ENCODE data around the gene RAVER2. TPM values are rescaled to one million over a fixed set of nuclear protein-coding genes. Genes with fewer than 3 reads are reported as not detected.

RAVER2 gene
- total and polyA plus RNA-seq, 2 donors (not counting 3 experiments of a cell fraction or from before 2014, with no cell fraction given): 6.0 to 13.9 TPM

DNA sequence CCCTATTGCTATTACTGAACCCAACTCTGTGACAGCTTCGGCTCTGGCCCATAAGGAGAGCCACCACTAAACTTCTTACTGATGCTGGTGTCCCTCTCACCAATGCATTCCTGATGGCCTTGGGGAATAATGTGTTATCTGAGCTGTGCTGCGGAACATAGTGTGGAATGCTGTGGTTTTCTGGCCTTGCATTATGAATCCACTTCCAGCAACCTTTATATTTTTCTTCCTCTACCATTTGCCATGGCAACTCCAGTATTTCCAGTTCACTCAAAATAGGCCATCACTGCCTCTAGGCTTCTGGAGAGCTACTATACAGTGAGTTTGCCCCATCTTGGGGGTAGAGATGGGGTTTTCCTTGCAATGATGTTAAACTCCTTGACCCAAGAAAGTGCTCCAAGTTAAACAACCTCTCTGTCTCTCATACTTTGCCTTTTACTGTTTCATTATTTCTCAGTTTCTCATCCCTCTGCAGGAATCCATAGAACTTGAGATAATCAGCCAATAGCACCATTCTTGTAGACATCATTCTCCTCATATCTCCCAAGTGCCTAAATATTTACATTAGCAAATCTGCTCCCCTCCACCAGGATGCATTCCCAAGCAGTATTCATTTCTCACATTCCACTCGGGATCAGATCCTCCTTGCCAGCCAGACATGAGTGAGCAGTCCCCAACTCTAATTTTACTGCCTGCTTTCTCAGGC lies 11.1 kb upstream of the RAVER2 start:
- dilution Hi-C loops (cut with MboI; ENCODE audit: extremely low pct_ligation_motif_present, low sequenced_read_pairs): no loop called here
- no TSS peak for BruUV-seq (replicated peaks)
- H2AFZ ChIP-seq (ENCODE audit: low read depth, low read length): no peak overlapping the region

More for the DNA sequence above, 11.1 kb upstream of the RAVER2 start:
- H3K79me2 ChIP-seq (ENCODE audit: control insufficient read depth, insufficient read depth, low read length): no peaks in the 10 kb centered on the region
- no peaks in the 10 kb centered on the region for H3K36me3 ChIP-seq (ENCODE audit: control insufficient read depth in 2 of 2, extremely low read depth in 1 of 2, insufficient read depth in 2 of 2, low read length in 2 of 2)
- CTCF ChIA-PET: no interaction called here
- H3K4me1 ChIP-seq (ENCODE audit: control insufficient read depth, extremely low read depth, insufficient read depth, low read length): no peaks in the 10 kb centered on the region
- H3K27me3 ChIP-seq (ENCODE audit: control insufficient read depth in 2 of 2, insufficient read depth in 2 of 2, low read length in 2 of 2): peaks cover 0 to 1% of the 10 kb centered on the region in 2 experiments
- H3K4me3 ChIP-seq (replicated peaks in 1 of 3; ENCODE audit: insufficient read depth in 1 of 3, low read depth in 1 of 3, low read length in 3 of 3): no peak overlapping the region
- no peak overlapping the region for H3K4me2 ChIP-seq (ENCODE audit: insufficient read depth, low read length)
- no peak overlapping the region for H3K9ac ChIP-seq (replicated peaks; ENCODE audit: extremely low read depth, insufficient read depth, low read length)
- intact Hi-C loops (cut with micrococcal nuclease): no loop called here
- no peaks in the 10 kb centered on the region for H3K9me3 ChIP-seq (replicated peaks; ENCODE audit: control insufficient read depth, insufficient read depth, low read length)
- no peak overlapping the region for H3K27ac ChIP-seq (ENCODE audit: insufficient read depth, low read depth, low read length)
- TF ChIP-seq POLR2A (IDR thresholded peaks at IDR 0.05; ENCODE audit: low read depth, low read length): no peak
- no peak for TF ChIP-seq JUN (IDR thresholded peaks at IDR 0.05; ENCODE audit: borderline replicate concordance, insufficient read depth, insufficient read length, low read depth)
- TF ChIP-seq GATA2 (IDR thresholded peaks at IDR 0.05; ENCODE audit: insufficient read depth, insufficient read length, low read depth, low read length): no peak
- TF ChIP-seq EZH2 (IDR thresholded peaks at IDR 0.05; ENCODE audit: borderline replicate concordance, low read depth, low read length, severe bottlenecking): no peak
- no peak for TF ChIP-seq MYC (IDR thresholded peaks at IDR 0.05; ENCODE audit: low read depth, low read length)
- TF ChIP-seq, protein P1, sequence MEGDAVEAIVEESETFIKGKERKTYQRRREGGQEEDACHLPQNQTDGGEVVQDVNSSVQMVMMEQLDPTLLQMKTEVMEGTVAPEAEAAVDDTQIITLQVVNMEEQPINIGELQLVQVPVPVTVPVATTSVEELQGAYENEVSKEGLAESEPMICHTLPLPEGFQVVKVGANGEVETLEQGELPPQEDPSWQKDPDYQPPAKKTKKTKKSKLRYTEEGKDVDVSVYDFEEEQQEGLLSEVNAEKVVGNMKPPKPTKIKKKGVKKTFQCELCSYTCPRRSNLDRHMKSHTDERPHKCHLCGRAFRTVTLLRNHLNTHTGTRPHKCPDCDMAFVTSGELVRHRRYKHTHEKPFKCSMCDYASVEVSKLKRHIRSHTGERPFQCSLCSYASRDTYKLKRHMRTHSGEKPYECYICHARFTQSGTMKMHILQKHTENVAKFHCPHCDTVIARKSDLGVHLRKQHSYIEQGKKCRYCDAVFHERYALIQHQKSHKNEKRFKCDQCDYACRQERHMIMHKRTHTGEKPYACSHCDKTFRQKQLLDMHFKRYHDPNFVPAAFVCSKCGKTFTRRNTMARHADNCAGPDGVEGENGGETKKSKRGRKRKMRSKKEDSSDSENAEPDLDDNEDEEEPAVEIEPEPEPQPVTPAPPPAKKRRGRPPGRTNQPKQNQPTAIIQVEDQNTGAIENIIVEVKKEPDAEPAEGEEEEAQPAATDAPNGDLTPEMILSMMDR (IDR thresholded peaks at IDR 0.05; ENCODE audit: extremely low read depth in 1 of 2, insufficient read depth in 1 of 2, low read depth in 1 of 2, low read length in 2 of 2): no peak
- TF ChIP-seq POLR2AphosphoS5 (IDR thresholded peaks at IDR 0.05; ENCODE audit: insufficient read depth, low read depth, low read length): no peak
- TF ChIP-seq FOS (IDR thresholded peaks at IDR 0.05; ENCODE audit: borderline replicate concordance, insufficient read depth, low read length): no peak
- TF ChIP-seq, protein P2, sequence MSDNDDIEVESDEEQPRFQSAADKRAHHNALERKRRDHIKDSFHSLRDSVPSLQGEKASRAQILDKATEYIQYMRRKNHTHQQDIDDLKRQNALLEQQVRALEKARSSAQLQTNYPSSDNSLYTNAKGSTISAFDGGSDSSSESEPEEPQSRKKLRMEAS (IDR thresholded peaks at IDR 0.05; ENCODE audit: insufficient read depth, insufficient read length): no peak
- FAIRE-seq (no peak), DNase-seq (ENCODE audit: low read depth, low spot score) (no peak)
- H4K20me1 ChIP-seq (replicated peaks; ENCODE audit: control insufficient read depth, extremely low read depth, insufficient read depth, low read length): no peaks in the 10 kb centered on the region
- POLR2A ChIA-PET: no interaction called here
- H3K9me1 ChIP-seq (replicated peaks; ENCODE audit: control insufficient read depth, extremely low read depth, insufficient read depth, low read length): no peaks in the 10 kb centered on the region
